PC-3 (cell line): ENCODE results near the gene SBNO2. TPM values are rescaled to one million over a fixed set of nuclear protein-coding genes. Genes with fewer than 3 reads are reported as not detected.
A peak's percentile ranks its signal among the peaks of the same experiment; 100 is the strongest.

Experiments used
- ATAC-seq: fragments of 200-7000 bp; cut with Tn5 transposase; 2 replicates; pipeline ENCODE4 v1.9.1; 2020; ENCODE audit warnings: mild to moderate bottlenecking, moderate library complexity
- BruUV-seq: library from RNA; stranded (reverse); fragments of 400-500 nt; replicated peaks from 2 replicates; lab custom pipeline; 2021; lab: Mats Ljungman, UMichigan
- CTCF ChIA-PET: fragments of 300-600 bp; sonication (Branson Sonifier 250); formaldehyde crosslinking; loops from one replicate; lab custom pipeline; 2022; ENCODE audit warnings: antibody characterized with exemption; lab: Charles Lee
- POLR2A ChIA-PET: fragments of 300-600 bp; sonication (Branson Sonifier 250); formaldehyde crosslinking; loops from one replicate; lab custom pipeline; 2022; ENCODE audit warnings: antibody characterized with exemption; ENCODE audit not compliant: unreplicated experiment; lab: Charles Lee
- DNase-seq: peaks from one replicate; pipeline ENCODE4 v3.0.0-alpha.2; 2015
- H2AFZ ChIP-seq: fragments of 300-600 bp; sonication (generic); 2 replicates; pipeline ENCODE4 v1.6.0; 2016; ENCODE audit warnings: antibody characterized with exemption, low read length
- H3F3A ChIP-seq: fragments of 300-600 bp; sonication (generic); one replicate; pipeline ENCODE4 v1.6.0; 2017; ENCODE audit warnings: antibody characterized with exemption, low read length, control low read depth, mild to moderate bottlenecking; ENCODE audit not compliant: unreplicated experiment
- H3K27ac ChIP-seq: fragments of 300-600 bp; sonication (generic); 2 replicates; pipeline ENCODE4 v1.5.1; 2016; ENCODE audit warnings: mild to moderate bottlenecking, low read length
- H3K27me3 ChIP-seq: fragments of 300-600 bp; sonication (generic); 2 replicates; pipeline ENCODE4 v1.6.1; 2016; ENCODE audit warnings: low read length, mixed read lengths
- H3K36me3 ChIP-seq: fragments of 300-600 bp; sonication (generic); 2 replicates; pipeline ENCODE4 v1.6.1; 2016; ENCODE audit warnings: low read depth, mixed run types, low read length, mixed read lengths
- H3K4me1 ChIP-seq: fragments of 300-600 bp; sonication (generic); 2 replicates; pipeline ENCODE4 v1.5.1; 2016; ENCODE audit warnings: low read length; ENCODE audit not compliant: insufficient read depth
- H3K4me2 ChIP-seq: fragments of 300-600 bp; sonication (generic); 2 replicates; pipeline ENCODE4 v1.6.0; 2016; ENCODE audit warnings: low read length
- H3K4me3 ChIP-seq: fragments of 300-600 bp; sonication (generic); 2 replicates; pipeline ENCODE4 v1.5.1; 2016; ENCODE audit warnings: mild to moderate bottlenecking, low read length, mixed read lengths
- H3K79me2 ChIP-seq: fragments of 300-600 bp; sonication (generic); 2 replicates; pipeline ENCODE4 v1.6.1; 2017; ENCODE audit warnings: low read length, mixed read lengths
- H3K9ac ChIP-seq: fragments of 300-600 bp; sonication (generic); 2 replicates; pipeline ENCODE4 v1.6.0; 2016; ENCODE audit warnings: mild to moderate bottlenecking, low read length
- H3K9me2 ChIP-seq: fragments of 300-600 bp; sonication (generic); replicated peaks from 2 replicates; pipeline ENCODE4 v1.6.1; 2016; ENCODE audit warnings: mixed run types, low read length, mixed read lengths
- H3K9me3 ChIP-seq: fragments of 300-600 bp; sonication (generic); 2 replicates; pipeline ENCODE4 v1.6.1; 2016; ENCODE audit warnings: low read length, mixed read lengths
- H4K20me1 ChIP-seq: fragments of 300-600 bp; sonication (generic); 2 replicates; pipeline ENCODE4 v1.6.1; 2016; ENCODE audit warnings: low read length, mixed read lengths
- CTCF ChIP-seq: fragments of 300-600 bp; sonication (generic); conservative IDR thresholded peaks from 2 replicates; pipeline ENCODE4 v1.5.1; 2017; ENCODE audit warnings: antibody characterized with exemption, low read depth, mild to moderate bottlenecking, low read length
- EZH2 ChIP-seq: fragments of 300-600 bp; sonication (generic); IDR thresholded peaks from one replicate; pipeline ENCODE4 v1.6.1; 2017; ENCODE audit warnings: antibody characterized with exemption, mild to moderate bottlenecking, low read length; ENCODE audit not compliant: unreplicated experiment
- EZH2phosphoT487 ChIP-seq: fragments of 300-600 bp; sonication (generic); IDR thresholded peaks from 2 replicates; pipeline ENCODE4 v1.6.1; 2018; ENCODE audit warnings: mild to moderate bottlenecking, antibody characterized with exemption, low read length, borderline replicate concordance
- intact Hi-C: fragments of 100-400 bp; cut with micrococcal nuclease; formaldehyde crosslinking; loops from 2 replicates; pipeline ENCODE4 v1.9.0; 2023
- total RNA-seq: library from RNA; depleted of rRNA; stranded (reverse); fragments of >200 nt; gene quantifications from 2 replicates; pipeline ENCODE4 v1.2.3, GENCODE V29; 2014

SBNO2 gene
- total RNA-seq, 1 experiment from 2014 or later, result 62.4 TPM

DNA sequence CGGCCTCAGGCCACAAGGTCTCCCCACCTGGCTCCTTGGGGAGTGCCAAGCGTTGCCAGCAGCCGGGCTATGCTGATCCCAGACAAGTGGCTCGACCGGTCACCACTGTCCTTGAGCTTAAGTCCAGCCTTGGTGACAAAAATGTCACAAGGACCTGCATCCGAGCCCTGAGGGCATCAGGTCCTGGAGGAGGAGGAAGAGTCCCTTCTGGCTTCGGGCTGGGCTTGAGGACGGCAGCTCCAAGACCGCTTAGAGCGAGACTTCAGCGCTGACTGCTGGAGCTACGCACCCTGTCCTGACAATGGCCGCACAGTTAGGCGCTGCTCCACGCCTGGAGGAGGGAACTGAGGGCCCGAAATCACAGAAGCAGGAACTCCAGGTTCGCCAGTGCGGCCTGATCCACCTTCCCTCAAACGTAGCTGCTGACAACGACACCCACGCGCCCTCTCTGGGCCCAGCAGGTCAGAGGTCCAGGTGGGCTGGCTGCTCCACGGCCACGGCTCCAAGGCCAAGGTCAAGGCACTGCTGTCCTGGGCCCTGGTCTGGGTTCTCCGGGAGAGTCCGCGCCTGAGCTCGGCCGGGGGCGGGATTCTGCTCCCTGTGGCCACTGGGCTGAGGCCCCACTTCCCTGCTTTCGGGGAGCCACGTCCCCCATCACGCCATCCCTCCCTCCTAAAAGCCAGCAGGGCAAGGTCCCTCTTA, 7.0 kb downstream of the SBNO2 start:
- Histone ChIP-seq H3K79me2 (peaks cover 99% of the 10 kb centered on the region), H3F3A (no peaks in the 10 kb centered on the region), H3K4me1 (peaks cover 37% of the 10 kb centered on the region), H3K9me2 (no peaks in the 10 kb centered on the region), H3K9ac (peak overlapping the region; percentile 96), H3K4me2 (peak overlapping the region; percentile 90), H3K27ac (peak overlapping the region; percentile 98), H3K4me3 (peak overlapping the region; percentile 82), H2AFZ (no peak overlapping the region), H3K27me3 (no peaks in the 10 kb centered on the region), H4K20me1 (peaks cover 19% of the 10 kb centered on the region; the same call in 1 of the 2 replicates), H3K9me3 (no peaks in the 10 kb centered on the region), H3K36me3 (no peaks in the 10 kb centered on the region)
- CTCF ChIA-PET, result interaction anchor here (0.6 kb wide), 2 partner anchors 26 to 63 kb away, joined by 3 to 5 read pairs; partner anchors contain the start of gene GPX4
- DNase-seq (peak; percentile 28), ATAC-seq (no peak)
- no TSS peak for BruUV-seq
- TF ChIP-seq EZH2 (no peak), CTCF (no peak), EZH2phosphoT487 (no peak)
- POLR2A ChIA-PET, result no interaction called here
- intact Hi-C loops, result no loop called here

GRCh38 chr19:1164684-1165531, 9.2 kb downstream of the SBNO2 start:
- Histone ChIP-seq H3K27ac (no peak overlapping the region), H3K27me3 (no peaks in the 10 kb centered on the region), H3K9ac (no peak overlapping the region), H3K36me3 (no peaks in the 10 kb centered on the region), H2AFZ (no peak overlapping the region), H4K20me1 (peaks cover 23% of the 10 kb centered on the region; the same call in 1 of the 2 replicates), H3K79me2 (peaks cover 93% of the 10 kb centered on the region), H3F3A (no peaks in the 10 kb centered on the region), H3K9me3 (no peaks in the 10 kb centered on the region), H3K4me3 (no peak overlapping the region), H3K4me1 (peaks cover 16% of the 10 kb centered on the region), H3K4me2 (peak overlapping the region; percentile 90; the same call in 1 of the 2 replicates), H3K9me2 (no peaks in the 10 kb centered on the region)
- DNase-seq, result no peak
- no TSS peak for BruUV-seq
- POLR2A ChIA-PET, result no interaction called here
- TF ChIP-seq CTCF (no peak), EZH2phosphoT487 (no peak), EZH2 (no peak)
- intact Hi-C loops, result no loop called here
- ATAC-seq, result no peak
- CTCF ChIA-PET, result no interaction called here
